Fibroblast of skin of left biceps (primary cell): Measurements from ENCODE around the gene CCDC157.
"Not testable (repeated sequence)": the region's sequence is repeated elsewhere in the genome, so short reads cannot be mapped to it uniquely, and the experiment has no call there.

ENCODE experiments used
- DNase-seq, 2 experiments: peaks; one replicate each; pipeline ENCODE4 v3.0.0-alpha.2; 2013; ENCODE audit warnings: low read depth in 2 of 2

The CCDC157 gene

GRCh38 chr22:30390974-30391691, 34.3 kb downstream of the CCDC157 start:
- no peak for DNase-seq

DNA sequence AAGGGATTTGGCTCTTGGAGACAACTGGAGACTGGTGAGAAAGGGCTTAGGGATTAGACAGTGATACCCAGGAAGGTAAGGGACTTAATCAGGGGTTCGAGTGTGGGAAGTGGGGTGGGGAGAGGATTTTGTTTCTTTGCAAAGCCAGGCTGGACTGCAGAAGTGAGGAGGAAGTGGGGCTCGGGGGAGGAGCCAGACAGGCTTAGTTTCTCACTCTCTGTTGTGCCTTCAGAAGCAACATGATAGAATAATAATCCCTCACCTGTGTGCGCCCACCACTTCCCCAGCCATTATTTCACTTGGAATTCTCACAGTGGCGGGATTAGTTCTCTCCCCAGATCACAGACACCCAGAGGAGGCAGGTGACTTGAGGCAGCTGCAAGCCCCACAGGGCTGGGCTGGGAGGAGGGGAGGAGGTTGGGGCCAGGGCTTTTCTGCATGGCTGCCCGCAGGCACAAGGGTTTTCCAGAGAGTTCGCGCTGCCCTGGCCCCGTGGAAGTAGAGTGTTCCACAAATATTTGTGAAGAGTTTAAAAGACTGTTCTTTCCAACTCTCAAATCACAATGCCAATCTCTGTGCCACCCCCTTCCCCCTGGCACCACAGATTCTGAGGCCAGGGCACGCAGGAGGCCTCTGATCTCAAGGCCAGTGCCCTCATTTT, 36.0 kb downstream of the CCDC157 start:
- DNase-seq = no peak

GRCh38 chr22:30393322-30393680, 36.5 kb downstream of the CCDC157 start:
- DNase-seq = no peak

DNA sequence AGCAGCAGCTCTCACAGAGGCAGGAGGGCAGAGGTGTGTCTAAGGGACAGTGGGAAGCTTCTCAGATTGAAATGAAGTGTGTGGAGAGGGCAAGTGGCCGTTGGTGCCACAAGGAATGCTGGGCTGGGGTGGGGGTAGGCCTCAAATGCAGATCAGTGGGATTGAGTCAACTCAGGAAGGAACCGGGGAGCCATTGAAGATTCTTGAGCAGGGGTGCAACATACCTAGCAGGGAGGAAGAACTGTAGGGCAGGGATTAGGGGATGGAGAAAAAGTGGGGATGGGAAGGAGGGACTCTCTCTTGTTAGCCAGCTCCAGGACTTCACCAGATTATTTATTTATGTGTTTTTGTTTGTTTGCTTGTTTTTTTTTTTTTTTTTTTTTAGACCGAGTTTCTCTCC, 37.1 kb downstream of the CCDC157 start:
- no peak for DNase-seq

DNA sequence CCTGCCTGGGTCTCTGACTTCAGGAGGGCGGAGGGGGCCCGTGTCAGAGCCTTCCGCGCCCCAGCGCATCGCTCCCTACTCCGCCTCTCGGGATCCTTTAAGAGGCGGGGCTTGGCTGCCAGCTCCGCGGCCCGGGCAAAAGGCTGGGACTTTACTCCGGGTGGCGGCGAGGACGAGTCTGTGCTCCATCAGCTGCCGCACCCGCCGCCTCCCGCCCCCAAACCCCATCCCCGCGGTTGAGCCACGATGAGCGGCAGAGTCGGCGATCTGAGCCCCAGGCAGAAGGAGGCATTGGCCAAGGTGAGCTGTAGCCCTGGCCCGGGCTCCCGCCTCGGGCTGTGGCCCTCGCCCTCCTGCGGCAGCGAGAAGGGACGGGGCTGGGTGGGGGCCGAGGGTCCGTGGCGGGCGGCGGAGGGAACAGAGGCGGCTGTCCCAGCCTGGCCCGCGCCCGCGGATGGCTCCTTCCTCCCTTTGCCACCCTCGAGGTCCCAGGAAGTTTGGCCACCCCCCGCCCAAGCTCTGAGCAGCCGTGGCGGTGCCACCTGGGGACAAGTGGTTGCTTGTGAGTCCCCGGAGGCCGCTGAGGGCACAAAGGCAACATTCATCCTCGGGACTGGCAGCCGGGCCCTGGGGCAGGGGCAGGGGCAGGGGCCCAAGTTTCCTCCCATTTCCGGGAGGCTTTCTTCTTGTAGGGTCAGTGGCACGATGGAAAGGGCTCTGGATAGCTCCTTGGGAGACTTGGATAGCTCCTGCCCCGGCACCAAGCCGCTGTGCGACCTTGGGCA, 40.3 kb downstream of the CCDC157 start, which contains the start of gene SEC14L2:
Gene SEC14L2 (plus strand): TSS at position 148 of the 785 bp plus-strand sequence. CDS start 99 bp downstream, at position 247.
- DNase-seq = no peak

GRCh38 chr22:30397656-30398635, 41.1 kb downstream of the CCDC157 start:
- DNase-seq = no peak

GRCh38 chr22:30398685-30399680, 42.2 kb downstream of the CCDC157 start:
- no peak for DNase-seq

DNA sequence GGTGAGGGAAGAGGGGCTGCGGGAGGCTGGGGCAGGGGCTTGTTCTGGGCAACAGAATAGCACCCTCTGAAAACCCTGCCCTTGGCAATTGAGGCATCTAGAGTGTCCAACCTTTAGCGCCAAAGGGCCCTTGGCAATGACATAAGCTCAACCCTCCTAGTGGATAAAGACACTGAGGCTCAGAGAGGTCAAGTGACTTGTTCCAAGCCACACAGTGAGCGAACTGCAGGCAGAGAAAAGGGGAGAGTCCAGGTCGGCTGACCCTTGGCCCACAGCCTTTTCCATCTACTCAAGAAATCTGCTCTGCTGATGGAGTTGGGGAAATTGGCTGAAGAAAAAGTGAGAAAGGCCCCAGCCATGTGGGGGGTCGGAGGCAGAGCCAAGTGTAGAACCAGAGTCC, 42.9 kb downstream of the CCDC157 start:
- DNase-seq = no peak

GRCh38 chr22:30400159-30400558, 43.4 kb downstream of the CCDC157 start:
- no peak for DNase-seq

GRCh38 chr22:30401024-30401423, 44.2 kb downstream of the CCDC157 start:
- not testable (repeated sequence) for DNase-seq

DNA sequence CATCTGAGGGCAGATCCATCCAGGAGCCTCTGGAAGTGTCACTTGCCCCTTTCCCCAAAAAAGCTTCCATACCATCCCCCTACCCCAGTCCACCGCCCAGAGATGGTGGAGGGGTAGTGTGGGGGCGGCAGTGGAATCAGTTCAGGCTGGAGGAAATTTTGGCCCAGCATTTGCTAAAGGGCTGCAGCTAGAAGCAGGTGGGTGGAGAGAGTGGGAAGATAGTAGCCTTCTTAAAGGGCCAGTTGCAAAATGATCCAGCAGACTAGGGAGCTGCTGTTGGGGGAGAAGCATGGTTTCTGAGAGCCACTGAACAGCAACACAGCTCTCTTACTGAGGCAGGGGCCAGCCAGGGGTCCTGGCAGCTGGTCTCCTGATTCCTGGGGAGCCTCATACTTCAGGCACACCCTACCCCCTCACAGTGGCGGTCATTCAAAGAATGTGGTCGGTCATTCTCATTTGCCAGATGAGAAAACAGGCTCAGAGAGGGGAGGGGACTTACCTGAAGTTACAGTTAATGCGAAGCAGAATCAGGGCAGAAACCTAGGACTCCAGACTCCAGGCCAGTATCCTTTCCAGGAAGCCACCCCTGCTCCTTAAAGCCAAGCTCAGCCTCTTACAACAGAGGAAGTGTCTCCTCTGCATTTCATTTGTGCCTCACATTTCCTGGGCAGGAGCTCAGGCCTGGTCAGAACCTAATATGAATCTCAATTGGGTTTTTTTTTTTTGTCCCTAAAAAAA, 45.4 kb downstream of the CCDC157 start:
- DNase-seq = no peak

GRCh38 chr22:30402766-30403104, 45.9 kb downstream of the CCDC157 start:
- not testable (repeated sequence) for DNase-seq

- DNase-seq = no peak
These were observed 47.5 kb downstream of the CCDC157 start for GRCh38 chr22:30404307-30404706.

DNA sequence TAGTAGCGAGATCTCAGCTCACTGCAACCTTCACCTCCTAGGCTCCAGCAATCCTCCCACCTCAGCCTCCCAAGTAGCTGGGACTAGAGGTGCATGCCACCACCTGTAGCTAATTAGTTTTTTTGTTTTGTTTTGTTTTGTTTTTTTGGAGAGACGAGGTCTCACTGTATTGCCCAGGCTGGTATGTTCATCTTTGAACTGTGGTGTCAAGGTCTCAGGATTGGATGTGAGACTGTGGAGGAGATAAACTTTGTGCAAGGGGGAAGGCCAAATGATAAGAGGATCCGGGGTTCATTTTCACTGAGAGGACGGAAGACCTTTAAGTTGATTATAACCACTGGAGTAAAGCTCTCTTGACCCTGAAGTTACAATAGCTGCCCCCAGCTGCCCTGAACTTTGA, 48.9 kb downstream of the CCDC157 start:
- DNase-seq = no peak

DNA sequence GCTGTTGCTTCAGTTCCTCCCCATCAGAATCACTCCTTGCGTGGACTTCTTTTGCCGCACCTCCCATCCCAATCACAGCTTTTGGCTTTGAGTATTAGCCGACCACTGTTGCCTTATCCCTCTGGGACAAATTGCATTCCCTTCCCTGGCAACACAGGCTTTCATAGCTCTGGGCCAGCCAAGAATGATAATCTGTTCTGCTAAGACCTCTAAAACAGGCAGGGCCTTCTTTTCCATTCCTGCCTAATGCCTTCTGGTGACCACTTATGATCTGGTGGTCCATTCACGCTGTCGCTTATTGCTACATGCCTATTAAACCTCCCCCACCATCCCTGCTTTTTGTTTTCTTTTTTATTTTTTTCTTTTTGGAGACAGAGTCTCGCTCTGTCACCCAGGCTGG, 49.6 kb downstream of the CCDC157 start:
- DNase-seq = no peak

DNA sequence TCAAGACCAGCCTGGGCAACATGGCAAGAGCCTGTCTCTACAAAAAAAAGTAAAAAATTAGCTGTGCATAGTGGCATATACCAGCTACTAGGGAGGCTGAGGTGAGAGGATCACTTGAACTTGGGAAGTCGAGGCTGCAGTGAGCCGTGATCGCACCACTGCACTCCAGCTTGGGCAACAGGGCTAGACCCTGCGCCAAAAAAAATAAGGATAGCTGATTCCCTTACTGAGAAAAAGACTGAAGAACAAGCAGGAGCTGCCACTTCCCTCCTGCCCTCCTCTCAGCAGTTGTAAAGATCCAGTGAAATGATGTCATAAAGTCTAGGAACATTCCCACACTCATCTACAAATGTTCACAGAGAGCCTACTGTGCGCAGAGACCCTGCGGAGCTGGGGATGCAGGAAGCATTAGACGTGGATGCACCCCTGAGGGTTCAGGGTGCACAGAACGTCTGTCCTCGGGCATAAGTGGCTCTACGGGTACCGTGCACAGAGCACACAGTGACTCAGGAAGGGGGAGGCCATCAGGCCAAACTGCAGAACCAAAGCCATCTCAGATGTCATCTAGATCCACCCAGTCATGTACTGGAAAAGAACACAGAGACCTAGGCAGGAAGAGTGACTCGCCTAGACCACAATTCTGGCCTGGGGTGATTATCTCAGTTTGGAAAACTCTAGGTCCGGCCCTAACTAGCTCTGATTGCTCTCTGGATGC, 51.7 kb downstream of the CCDC157 start:
- DNase-seq = no peak

GRCh38 chr22:30411780-30412179, 55.0 kb downstream of the CCDC157 start:
- DNase-seq = no peak

GRCh38 chr22:30413001-30413400, 56.2 kb downstream of the CCDC157 start:
- DNase-seq = no peak
